ENCODE results near the gene TRIM15.
A peak's percentile ranks its signal among the peaks of the same experiment; 100 is the strongest.
"Not testable (repeated sequence)": the region's sequence is repeated elsewhere in the genome, so short reads cannot be mapped to it uniquely, and the experiment has no call there.

TRIM15 gene

DNA sequence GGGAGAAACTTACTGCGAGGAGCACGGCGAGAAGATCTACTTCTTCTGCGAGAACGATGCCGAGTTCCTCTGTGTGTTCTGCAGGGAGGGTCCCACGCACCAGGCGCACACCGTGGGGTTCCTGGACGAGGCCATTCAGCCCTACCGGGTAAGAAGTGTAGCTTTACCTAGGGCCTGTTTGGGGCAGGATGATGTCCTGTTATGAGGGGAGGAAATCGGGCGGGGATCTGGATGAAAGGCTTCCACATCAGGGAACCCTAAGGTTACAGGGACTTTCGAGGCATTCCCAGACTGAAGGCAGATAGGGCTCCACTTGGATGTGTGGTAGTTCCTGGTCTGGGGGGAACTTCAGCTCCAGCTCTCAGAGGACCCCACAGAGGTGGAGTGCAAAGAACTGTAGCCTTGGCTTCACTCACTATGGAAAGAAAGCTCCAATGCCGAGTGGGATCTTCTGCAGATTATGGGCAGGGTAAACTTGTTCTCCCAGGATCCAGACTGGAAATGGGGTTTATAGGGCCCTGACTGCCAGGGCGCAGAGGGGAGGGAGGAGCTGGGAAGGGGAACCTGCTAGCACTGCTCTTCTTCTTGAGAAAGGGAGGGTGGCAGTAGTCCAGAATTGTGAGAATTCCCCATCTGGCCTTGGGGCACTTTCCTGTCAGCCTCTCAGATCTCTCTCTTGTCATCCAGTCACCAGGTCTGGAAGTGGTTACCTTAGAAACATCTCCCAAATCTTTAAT is 740 bp downstream of the TRIM15 start:
- H3K4me3 ChIP-seq (ENCODE audit: low read depth, low read length) = no peak overlapping the region
- DNase-seq (ENCODE audit: low read depth) = no peak

DNA sequence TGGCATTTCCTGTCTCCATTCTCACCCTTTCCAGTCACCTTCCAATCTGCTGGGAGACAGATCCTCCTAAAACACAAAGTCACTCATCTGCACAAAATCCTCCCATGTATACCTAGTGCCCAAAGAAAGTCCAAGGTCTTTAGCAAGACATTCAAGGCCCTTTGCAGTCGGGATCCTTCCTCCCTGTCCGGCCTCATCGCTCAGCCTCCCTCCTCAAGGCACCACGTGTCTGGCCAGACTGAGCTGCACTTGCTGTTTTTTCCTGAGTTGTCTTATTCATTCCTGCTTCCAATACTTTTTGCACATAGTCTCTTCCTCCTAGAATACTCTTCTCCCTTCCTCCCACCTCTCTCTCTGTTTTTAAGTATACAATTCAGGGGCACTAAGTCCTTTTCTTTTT is 1.4 kb downstream of the TRIM15 start:
- no peak overlapping the region for H3K4me3 ChIP-seq (ENCODE audit: low read depth, low read length)
- no peak for DNase-seq (ENCODE audit: low read depth)
- TF ChIP-seq, protein P1, sequence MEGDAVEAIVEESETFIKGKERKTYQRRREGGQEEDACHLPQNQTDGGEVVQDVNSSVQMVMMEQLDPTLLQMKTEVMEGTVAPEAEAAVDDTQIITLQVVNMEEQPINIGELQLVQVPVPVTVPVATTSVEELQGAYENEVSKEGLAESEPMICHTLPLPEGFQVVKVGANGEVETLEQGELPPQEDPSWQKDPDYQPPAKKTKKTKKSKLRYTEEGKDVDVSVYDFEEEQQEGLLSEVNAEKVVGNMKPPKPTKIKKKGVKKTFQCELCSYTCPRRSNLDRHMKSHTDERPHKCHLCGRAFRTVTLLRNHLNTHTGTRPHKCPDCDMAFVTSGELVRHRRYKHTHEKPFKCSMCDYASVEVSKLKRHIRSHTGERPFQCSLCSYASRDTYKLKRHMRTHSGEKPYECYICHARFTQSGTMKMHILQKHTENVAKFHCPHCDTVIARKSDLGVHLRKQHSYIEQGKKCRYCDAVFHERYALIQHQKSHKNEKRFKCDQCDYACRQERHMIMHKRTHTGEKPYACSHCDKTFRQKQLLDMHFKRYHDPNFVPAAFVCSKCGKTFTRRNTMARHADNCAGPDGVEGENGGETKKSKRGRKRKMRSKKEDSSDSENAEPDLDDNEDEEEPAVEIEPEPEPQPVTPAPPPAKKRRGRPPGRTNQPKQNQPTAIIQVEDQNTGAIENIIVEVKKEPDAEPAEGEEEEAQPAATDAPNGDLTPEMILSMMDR (IDR thresholded peaks at IDR 0.05; ENCODE audit: insufficient read depth, low read depth, low read length, missing control alignments) = no peak

More for the DNA sequence above, 740 bp downstream of the TRIM15 start:
- TF ChIP-seq, protein P1 (IDR thresholded peaks at IDR 0.05; ENCODE audit: insufficient read depth, low read depth, low read length, missing control alignments) = no peak

DNA sequence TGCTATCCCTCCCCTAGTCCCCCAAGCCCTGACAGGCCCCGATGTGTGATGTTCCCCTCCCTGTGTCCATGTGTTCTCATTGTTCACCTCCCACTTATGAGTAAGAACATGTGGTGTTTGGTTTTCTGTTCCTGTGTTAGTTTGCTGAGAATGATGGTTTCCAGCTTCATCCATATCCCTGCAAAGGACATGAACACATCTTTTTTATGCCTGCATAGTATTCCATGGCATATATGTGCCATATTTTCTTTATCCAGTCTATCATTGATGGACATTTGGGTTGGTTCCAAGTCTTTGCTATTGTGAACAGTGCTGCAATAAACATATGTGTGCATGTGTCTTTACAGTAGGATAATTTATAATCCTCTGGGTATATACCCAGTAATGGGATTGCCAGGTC is 1.9 kb downstream of the TRIM15 start:
- H3K4me3 ChIP-seq (ENCODE audit: low read depth, low read length); DNase-seq (ENCODE audit: low read depth): not testable (repeated sequence)

DNA sequence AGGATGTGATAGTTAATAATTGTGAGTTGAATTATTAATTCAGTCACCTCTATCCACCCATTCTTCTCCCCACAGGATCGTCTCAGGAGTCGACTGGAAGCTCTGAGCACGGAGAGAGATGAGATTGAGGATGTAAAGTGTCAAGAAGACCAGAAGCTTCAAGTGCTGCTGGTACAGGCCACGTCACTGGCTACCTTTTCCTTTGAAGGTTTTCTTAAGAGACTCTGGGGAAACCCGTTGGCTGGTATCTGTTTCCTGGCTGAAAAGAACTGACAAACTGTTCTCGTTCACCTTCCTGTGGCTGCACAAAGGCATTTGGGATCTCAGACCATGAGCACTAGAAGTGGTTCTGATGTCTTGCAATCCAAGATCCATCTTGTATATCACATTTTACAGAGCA is 3.8 kb downstream of the TRIM15 start:
- TF ChIP-seq, protein P1 (IDR thresholded peaks at IDR 0.05; ENCODE audit: insufficient read depth, low read depth, low read length, missing control alignments) = no peak
- H3K4me3 ChIP-seq (ENCODE audit: low read depth, low read length) = no peak overlapping the region

DNA sequence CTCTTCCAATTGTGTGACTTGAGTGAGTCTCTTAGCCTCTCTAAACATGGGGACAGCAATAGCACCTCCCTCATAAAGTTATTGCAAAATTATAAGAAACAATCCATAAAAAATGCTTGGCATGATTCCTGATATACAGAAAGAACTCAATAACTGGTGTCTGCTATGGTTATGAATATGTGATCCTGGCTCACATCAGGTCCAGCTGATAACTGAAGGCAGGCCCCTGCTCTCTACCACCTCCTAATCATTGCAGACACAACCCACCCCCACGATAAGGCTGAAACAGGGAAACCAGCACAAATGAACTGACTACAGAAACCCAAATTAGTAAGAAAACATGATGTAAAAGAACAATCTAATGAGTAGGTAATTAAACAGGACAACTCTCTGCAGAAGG is 5.4 kb downstream of the TRIM15 start:
- TF ChIP-seq, protein P1 (IDR thresholded peaks at IDR 0.05; ENCODE audit: insufficient read depth, low read depth, low read length, missing control alignments) = no peak
- no peak overlapping the region for H3K4me3 ChIP-seq (ENCODE audit: low read depth, low read length)

More for the DNA sequence above, 3.8 kb downstream of the TRIM15 start:
- peak; percentile 50 for DNase-seq (ENCODE audit: low read depth)

DNA sequence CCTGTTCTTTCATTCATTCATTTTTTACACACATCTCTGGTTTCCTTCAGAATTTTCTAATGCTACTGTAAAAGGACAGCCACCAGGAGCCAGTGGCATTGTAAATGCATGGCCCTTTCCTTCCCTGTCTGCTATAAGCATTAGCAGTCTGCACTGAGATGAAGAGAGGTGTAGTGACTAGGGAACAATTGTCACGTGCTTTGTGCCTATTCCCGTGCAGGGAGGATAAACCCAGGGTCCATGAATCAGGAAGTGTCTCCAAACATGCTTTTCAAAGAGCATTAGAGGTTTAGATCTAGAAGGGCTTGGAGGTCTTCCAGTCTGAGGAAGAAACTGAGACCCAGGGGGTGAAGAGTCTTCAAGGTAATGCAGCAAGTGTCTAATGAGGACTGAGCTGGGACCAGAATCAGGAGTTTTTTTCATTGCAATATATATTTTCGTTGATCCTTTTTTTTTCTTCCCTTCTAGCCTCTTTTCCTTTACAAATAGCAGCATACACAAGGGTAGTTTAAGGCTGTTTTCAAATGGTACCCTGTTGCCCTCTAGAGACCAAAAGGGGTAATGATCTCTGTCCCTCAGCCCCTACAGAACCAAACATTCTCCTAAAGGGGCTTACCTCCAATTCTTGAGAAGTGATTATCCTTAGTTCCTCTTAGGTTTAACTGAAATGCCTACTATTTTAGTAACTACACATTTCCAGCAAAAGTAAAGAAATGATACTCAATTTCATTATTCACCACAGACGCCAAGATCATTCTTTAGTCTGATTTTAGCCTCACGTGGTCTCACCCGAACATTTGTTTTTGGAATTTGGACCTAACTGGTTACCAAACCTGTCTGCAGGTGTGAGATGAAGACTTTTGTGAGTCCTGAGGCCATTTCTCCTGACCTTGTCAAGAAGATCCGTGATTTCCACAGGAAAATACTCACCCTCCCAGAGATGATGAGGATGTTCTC is 6.6 kb downstream of the TRIM15 start:
- DNase-seq (ENCODE audit: low read depth) = peak; percentile 58
- TF ChIP-seq, protein P1 (IDR thresholded peaks at IDR 0.05; ENCODE audit: insufficient read depth, low read depth, low read length, missing control alignments) = peak; percentile 78
- no peak overlapping the region for H3K4me3 ChIP-seq (ENCODE audit: low read depth, low read length)

More for the DNA sequence above, 5.4 kb downstream of the TRIM15 start:
- no peak for DNase-seq (ENCODE audit: low read depth)
